Measurements from ENCODE around the gene KDR.

Gene KDR

DNA sequence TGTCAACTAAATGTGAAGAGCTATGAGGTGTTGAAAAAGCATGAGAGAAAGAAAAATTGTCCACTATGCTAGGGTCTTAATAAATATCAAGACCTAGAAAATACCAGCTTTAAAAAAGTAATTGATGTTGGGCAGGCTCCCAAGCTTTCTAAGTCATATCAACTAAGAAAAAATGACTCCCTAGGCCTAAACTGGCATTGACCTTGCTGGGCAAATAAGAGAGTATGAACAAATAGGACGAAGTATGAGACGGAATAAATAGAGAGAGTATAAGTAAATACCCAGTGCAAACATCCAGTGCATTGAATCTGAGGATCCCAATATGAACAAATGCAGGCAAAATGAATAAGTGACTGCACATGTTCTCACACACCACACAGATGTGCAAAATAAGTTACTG, 3.2 kb downstream of the KDR start:
- no peak for DNase-seq

DNA sequence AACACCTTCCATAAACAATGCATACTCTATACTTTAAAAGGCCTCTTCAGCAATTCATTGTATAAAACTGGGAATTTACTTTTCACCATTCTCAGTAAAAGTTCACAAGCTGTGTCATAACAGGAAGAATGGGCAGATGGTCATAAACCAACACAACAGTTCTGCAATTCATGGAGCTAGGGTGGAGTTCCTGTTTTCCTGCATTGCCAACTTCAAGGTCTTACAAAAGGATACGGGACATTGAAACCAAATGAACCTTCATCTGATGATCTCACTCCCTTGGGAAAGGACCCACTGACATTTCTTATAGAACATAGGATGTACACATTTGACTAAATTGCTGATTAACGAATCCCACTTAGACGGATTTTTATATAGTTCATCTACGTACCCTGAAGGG, 4.1 kb downstream of the KDR start:
- no peak for DNase-seq

DNA sequence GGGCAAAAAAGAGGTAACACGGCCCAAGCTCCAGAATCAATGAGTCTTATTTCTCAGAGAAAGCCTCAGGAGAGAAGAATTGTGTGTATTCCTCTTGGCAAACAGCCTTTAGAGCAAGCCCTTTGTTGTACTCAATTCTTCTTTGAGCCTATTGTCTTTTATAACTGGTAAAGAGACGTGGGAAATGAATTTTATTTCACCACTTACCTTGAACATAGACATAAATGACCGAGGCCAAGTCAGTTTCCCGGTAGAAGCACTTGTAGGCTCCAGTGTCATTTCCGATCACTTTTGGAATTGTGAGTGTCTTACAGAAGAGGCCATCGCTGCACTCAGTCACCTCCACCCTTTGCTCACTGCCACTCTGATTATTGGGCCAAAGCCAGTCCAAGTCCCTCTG, 7.0 kb downstream of the KDR start:
- no peak for DNase-seq

- DNase-seq = no peak
Measured at GRCh38 chr4:55117511-55117910, 7.9 kb downstream of the KDR start.

GRCh38 chr4:55116450-55116849, 8.9 kb downstream of the KDR start:
- DNase-seq = no peak

- DNase-seq = no peak
Measured at GRCh38 chr4:55111601-55112000, 13.8 kb downstream of the KDR start.

DNA sequence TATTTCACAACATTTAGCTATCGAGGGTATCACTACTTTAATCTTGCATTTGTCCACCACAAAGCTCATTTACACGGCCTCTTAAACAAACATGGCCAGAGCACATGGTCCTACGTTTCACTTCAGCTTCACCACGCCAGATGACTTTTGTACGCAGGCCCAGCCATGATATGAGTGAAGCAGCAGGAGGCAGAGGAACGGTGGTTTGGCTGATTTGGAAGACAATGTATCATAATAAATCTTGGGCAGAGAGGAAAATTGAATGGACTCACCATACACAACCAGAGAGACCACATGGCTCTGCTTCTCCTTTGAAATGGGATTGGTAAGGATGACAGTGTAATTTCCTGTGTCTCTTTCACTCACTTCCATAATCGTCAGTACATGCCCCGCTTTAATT, 15.3 kb downstream of the KDR start:
- DNase-seq = no peak

DNA sequence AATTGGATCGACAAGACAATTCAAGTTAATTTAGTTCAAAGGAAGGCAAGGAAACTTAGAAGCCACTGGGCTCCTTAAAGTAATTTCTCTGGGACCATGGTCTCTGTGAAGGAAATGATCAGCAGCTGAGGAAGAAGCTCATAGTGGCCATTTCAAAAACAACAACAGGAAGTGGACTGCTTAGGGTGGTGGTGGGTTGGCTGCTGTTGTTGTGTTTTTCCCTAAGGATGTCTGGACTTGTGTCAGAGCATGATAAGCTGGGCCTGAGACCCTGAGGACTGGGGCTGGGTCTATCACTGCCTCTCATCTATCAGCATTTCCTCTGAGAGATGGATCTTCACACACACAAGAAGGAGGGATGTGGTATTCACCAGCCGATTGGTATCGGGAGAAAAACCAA, 18.3 kb downstream of the KDR start:
- DNase-seq = no peak

DNA sequence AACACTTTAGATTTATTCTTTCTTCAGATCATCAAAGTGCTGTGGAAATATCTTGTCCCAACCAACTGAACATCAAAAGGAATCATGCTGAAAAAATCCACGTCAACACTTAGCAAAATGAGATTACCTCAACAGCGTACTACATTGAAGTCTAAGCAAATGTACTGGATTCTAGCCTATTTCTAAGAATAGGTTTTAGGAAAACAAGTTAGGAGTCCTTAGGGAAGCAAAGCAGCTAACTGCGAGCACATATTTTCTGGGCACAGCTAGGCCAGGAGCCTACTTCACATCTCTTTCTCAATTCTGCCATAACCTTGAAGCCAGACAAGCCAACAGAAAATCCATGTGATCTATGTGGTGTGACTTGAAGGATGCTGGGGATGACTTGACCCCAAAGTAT, 22.2 kb downstream of the KDR start:
- no peak for DNase-seq

- no peak for DNase-seq
Measured at GRCh38 chr4:55099816-55100215, 25.6 kb downstream of the KDR start.

GRCh38 chr4:55098456-55099204, 26.8 kb downstream of the KDR start:
- DNase-seq = no peak

- DNase-seq = no peak
Measured at GRCh38 chr4:55096619-55097018, 28.8 kb downstream of the KDR start.

GRCh38 chr4:55096045-55096444, 29.4 kb downstream of the KDR start:
- no peak for DNase-seq

DNA sequence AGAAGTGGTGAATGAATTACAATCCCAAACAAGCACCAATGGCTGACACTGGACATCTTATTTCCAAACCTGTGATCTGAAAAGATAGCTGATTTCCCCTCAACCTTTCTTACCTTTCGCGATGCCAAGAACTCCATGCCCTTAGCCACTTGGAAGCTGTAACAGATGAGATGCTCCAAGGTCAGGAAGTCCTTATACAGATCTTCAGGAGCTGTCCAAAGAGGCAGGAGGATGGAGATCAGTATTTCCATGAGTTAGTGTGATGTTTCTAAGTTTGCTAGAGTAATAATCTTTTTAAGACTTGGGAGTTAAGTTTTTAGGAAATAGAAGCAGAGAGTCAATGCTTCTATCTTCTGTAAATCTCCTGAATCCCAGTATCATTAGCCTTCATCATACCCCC, 32.9 kb downstream of the KDR start:
- DNase-seq = no peak

- no peak for DNase-seq
Measured at GRCh38 chr4:55089916-55090315, 35.5 kb downstream of the KDR start.

- no peak for DNase-seq
Measured at GRCh38 chr4:55087913-55088260, 37.5 kb downstream of the KDR start.

DNA sequence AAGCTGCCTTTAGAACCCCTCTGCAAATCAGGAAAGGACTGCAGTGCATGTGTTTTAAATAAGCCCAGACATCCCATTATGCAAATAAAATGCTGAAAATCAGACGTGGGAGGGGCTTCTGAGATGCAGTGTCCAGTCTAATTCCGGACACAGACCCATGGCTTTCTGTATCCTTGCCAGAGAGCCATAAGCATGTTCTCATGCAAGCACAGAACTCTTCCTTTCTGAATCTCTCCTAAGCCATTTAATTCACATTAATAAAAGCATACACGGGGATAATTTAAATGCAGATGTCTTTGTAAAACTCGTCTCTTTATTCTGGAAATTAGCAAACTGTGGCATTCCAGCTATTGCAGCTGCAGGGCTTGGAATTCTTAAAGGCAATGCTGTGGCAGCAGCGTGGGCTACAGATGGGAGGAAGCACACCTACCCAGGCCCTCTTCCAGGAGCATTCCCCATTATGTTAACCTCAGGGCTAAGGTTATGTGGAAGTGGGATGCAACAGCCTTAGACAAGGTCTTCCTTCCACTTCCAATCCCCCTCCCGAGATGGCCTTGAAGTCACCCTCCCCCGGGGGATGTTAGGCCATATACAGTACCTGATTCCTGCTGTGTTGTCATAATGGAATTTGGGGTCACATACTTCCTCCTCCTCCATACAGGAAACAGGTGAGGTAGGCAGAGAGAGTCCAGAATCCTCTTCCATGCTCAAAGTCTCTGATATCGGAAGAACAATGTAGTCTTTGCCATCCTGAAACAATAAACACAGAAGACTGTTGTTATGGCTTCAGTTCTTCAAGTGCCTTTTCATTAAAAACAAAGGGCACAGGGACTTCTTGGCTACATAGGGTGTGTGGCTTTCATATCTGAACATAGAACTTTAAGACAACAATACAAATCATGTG, 38.1 kb downstream of the KDR start:
- no peak for DNase-seq

GRCh38 chr4:55086578-55086977, 38.8 kb downstream of the KDR start:
- DNase-seq = no peak

DNA sequence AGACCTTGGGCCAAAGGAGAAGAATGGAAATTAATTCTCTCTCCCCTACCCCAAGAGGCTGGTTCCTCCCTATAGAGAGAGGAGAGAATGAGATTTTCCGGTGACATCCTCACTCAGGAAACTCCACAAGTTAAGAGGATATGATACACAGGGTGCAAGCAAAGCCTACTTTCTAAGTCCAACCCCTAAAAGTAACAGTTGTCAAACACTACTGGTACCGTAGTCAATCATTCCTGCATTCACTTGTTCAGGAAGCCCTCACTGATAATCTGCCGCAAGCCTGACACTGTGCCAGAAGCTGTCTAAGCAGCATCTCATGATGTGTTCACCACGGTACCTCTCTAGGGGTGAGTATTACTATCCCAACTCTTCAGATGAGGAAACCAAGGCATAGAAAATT, 41.7 kb downstream of the KDR start:
- DNase-seq = no peak

DNA sequence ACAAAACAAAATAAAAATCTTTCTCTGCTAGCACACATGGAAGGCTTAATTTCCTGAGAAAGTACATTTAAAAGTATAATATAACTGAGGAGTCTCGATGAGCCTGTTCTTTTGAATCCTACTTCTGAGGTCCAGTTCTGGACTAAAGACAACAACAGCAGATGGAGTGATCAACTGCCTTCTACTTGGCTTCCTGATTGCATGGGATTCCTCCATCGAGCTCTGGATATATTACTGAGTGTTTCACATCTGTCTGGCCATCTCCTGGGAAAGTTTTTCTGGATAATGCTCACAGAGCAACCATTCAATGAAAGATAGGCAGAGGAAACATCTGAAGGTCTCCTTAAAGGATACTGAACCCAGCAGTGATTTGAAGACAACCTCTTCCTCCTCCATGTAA, 42.6 kb downstream of the KDR start:
- no peak for DNase-seq

GRCh38 chr4:55080174-55080865, 45.1 kb downstream of the KDR start:
- no peak for DNase-seq

GRCh38 chr4:55079451-55080173, 45.8 kb downstream of the KDR start:
- DNase-seq = no peak

DNA sequence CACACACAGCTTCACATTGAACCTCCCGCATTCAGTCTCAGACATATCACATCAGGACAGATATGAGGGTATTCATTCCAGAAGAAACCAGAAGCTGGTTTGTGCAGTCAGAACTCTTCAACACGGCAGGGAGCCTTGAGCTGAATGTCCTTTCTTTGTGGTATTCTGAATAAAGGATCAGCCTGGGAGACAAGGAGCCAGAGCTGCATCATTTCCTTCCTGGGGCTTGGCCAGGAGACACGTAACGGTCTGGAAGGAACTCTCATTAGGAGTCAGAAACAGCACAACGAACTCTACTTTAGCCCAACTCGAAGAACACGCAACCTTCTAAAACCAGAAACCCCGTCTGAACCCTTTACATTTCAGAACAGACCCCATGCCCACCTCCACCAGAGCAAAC, 46.4 kb downstream of the KDR start:
- no peak for DNase-seq

All from SIG-M5 (cell line).